Uterus (tissue), 4 donors: Measurements from ENCODE around the gene ADAMTS17. TPM values are rescaled to one million over a fixed set of nuclear protein-coding genes. Genes with fewer than 3 reads are reported as not detected.
A peak's percentile ranks its signal among the peaks of the same experiment; 100 is the strongest.

ENCODE experiments used
- DNase-seq, 2 donors: peaks; one replicate each; pipeline ENCODE4 v3.0.0-alpha.2; 2019 to 2020
- H3K27ac ChIP-seq, 2 donors: fragments of 200-600 bp; sonication (generic); 1 replicate in 1 of 2; 2 replicates in 1 of 2; pipeline ENCODE4 v1.5.1; 2016 to 2018
- H3K27me3 ChIP-seq, 2 donors: fragments of 200-600 bp; sonication (generic); one replicate each; pipeline ENCODE4 v1.5.1; 2018 to 2019; ENCODE audit warnings: control low read depth in 1 of 2
- H3K36me3 ChIP-seq, 2 donors: fragments of 200-600 bp; sonication (generic); one replicate each; pipeline ENCODE4 v1.5.1; 2019; ENCODE audit warnings: control low read depth in 1 of 2
- H3K4me1 ChIP-seq, 2 donors: fragments of 200-600 bp; sonication (generic); one replicate each; pipeline ENCODE4 v1.5.1; 2018 to 2019; ENCODE audit warnings: control low read depth in 1 of 2
- H3K4me3 ChIP-seq, 2 donors: fragments of 200-600 bp; sonication (generic); 1 replicate in 1 of 2; 2 replicates in 1 of 2; pipeline ENCODE4 v1.5.1; 2018 to 2019; ENCODE audit warnings: mild to moderate bottlenecking in 1 of 2
- H3K9me3 ChIP-seq, 2 donors: fragments of 200-600 bp; sonication (generic); one replicate each; pipeline ENCODE4 v1.5.1; 2019; ENCODE audit warnings: control low read depth in 1 of 2
- CTCF ChIP-seq, 4 experiments: fragments of 200-600 bp in 2 of 4; fragments of 450-650 bp in 2 of 4; sonication (generic) in 2 of 4; IDR thresholded peaks; one replicate each; pipeline ENCODE4 v1.5.1; 2016 to 2019; ENCODE audit warnings: antibody characterized with exemption in 4 of 4, mild to moderate bottlenecking in 2 of 4, moderate library complexity in 1 of 4
- POLR2A ChIP-seq, 2 donors: fragments of 450-650 bp; IDR thresholded peaks; one replicate each; pipeline ENCODE4 v1.6.1; 2016; ENCODE audit warnings: antibody characterized with exemption in 2 of 2, mild to moderate bottlenecking in 1 of 2, moderate library complexity in 1 of 2
- intact Hi-C: fragments of 100-400 bp; cut with DNase I; formaldehyde crosslinking; loops from one replicate; pipeline ENCODE4 v1.15.1; 2023; ENCODE audit warnings: low total_unique reads
- total RNA-seq, 4 donors: library from RNA; depleted of rRNA in 3 of 4; stranded (reverse); fragments of >200 nt in 3 of 4; gene quantifications; one replicate each; pipeline versions ENCODE4 v1.1.0 to v1.2.4, GENCODE V29; 2014 to 2023
- donor health status: DM: yes; HTN: yes; CAD: no.

Gene ADAMTS17
- total RNA-seq, 4 donors from 2014 or later: 3.1 to 17.1 (median 8.1) TPM; not detected in 1

DNA sequence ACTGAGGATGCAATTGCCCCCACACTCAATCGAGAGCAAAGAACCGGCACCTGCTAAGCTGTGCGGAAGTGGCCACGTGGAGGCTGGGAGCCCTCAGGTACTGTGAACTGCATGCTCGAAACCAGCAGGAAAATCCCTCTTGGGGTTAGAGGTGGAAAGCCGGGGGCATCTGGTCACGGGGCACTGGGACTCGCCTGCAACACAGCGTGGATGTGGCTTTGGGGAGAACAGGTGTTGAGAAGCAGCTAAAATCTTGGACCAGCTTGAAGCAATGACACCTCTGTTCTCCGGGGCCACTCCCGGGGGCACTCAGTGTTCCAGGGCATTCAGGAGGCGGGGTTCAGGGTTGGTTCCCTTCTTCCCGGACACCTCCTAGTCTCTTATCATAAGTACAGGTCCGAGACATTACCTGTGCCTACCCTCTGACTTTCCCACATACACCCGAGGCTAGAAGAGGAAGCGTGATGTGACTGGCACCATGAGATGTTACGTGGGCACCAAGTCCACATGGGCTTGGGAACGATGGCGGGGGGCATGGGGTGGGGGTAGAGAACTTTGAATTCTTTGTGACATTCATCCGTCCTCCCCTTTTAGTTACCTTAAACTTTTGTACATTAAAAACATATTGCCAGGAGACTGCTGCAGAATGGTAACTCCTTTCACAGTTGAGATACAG is 172.0 kb downstream of the ADAMTS17 start:
- Histone ChIP-seq H3K4me3 (no peak overlapping the region), H3K9me3 (peaks cover 0 to 12% of the 10 kb centered on the region in 2 donors), H3K27ac (no peak overlapping the region), H3K27me3 (no peaks in the 10 kb centered on the region), H3K4me1 (no peaks in the 10 kb centered on the region), H3K36me3 (no peaks in the 10 kb centered on the region)
- DNase-seq: no peak
- intact Hi-C loops: no loop called here
- no peak for TF ChIP-seq POLR2A (IDR thresholded peaks at IDR 0.05)
- TF ChIP-seq CTCF (IDR thresholded peaks at IDR 0.05): no peak

DNA sequence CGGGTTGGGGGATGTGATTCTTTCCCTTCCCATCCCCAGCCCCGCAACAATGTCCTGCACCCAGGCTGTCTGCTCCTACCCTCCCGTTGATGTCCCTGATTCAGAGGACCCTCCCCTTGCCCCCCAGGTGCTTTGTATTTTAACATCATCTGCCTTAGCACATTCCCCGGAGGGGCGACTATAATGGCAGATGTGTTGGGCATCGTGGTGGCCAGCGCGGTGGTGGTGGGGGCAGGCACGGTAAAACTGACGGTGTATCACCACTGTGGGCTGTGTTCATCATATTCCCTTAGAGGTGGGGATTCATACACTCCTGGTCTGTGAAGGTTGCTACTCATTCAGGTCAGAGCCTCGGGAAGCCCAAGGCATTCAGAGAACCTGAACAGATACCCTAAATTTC is 173.0 kb downstream of the ADAMTS17 start:
- no peaks in the 10 kb centered on the region for H3K4me1 ChIP-seq
- TF ChIP-seq CTCF (IDR thresholded peaks at IDR 0.05): no peak
- TF ChIP-seq POLR2A (IDR thresholded peaks at IDR 0.05): no peak
- H3K36me3 ChIP-seq: no peaks in the 10 kb centered on the region
- intact Hi-C loops: no loop called here
- H3K9me3 ChIP-seq: peaks cover 0 to 12% of the 10 kb centered on the region in 2 donors
- H3K27me3 ChIP-seq: no peaks in the 10 kb centered on the region
- no peak for DNase-seq
- no peak overlapping the region for H3K4me3 ChIP-seq
- peak overlapping the region in 1 of 2 donors; percentile 28 for H3K27ac ChIP-seq

- Histone ChIP-seq H3K4me3 (no peak overlapping the region), H3K4me1 (no peaks in the 10 kb centered on the region), H3K27me3 (no peaks in the 10 kb centered on the region), H3K9me3 (peaks cover 0 to 7% of the 10 kb centered on the region in 2 donors), H3K36me3 (no peaks in the 10 kb centered on the region), H3K27ac (peak overlapping the region; percentile 47 to 64)
- peak; percentile 58 to 75 for DNase-seq
- intact Hi-C loops: no loop called here
- no peak for TF ChIP-seq CTCF (IDR thresholded peaks at IDR 0.05)
- no peak for TF ChIP-seq POLR2A (IDR thresholded peaks at IDR 0.05)
These were observed 173.8 kb downstream of the ADAMTS17 start for GRCh38 chr15:100167884-100168375.

GRCh38 chr15:100166313-100166712 is 175.5 kb downstream of the ADAMTS17 start:
- no peaks in the 10 kb centered on the region for H3K4me1 ChIP-seq
- H3K9me3 ChIP-seq: no peaks in the 10 kb centered on the region
- no peak for DNase-seq
- H3K4me3 ChIP-seq: no peak overlapping the region
- TF ChIP-seq CTCF (IDR thresholded peaks at IDR 0.05) (no peak), POLR2A (IDR thresholded peaks at IDR 0.05) (no peak)
- intact Hi-C loops: no loop called here
- no peaks in the 10 kb centered on the region for H3K27me3 ChIP-seq
- no peak overlapping the region for H3K27ac ChIP-seq
- no peaks in the 10 kb centered on the region for H3K36me3 ChIP-seq

DNA sequence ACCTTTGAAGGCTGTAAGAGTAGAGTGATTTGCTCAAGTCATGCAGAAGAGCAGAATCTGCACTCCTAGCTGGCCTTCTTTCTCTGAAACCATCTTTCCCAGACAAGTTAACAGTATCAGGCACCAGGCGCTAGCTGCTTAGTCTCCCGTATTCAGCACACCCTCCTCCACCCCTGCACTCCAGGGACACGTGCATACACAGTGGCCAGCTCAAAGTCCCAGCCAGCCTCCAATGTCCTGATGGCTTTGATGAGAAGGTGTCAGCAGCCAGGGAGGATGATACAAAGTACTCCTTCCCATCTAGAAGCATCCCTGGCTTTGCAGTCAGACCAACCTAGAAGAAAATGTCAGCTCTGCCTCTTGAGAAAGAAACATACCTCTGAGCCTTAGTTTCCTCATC is 177.8 kb downstream of the ADAMTS17 start:
- no peak for DNase-seq
- no peak for TF ChIP-seq POLR2A (IDR thresholded peaks at IDR 0.05)
- TF ChIP-seq CTCF (IDR thresholded peaks at IDR 0.05): no peak
- H3K27me3 ChIP-seq: no peaks in the 10 kb centered on the region
- intact Hi-C loops: no loop called here
- H3K27ac ChIP-seq: no peak overlapping the region
- no peaks in the 10 kb centered on the region for H3K36me3 ChIP-seq
- no peaks in the 10 kb centered on the region for H3K9me3 ChIP-seq
- H3K4me1 ChIP-seq: no peaks in the 10 kb centered on the region
- H3K4me3 ChIP-seq: no peak overlapping the region
